Measurements from ENCODE around the gene TSNAXIP1. TPM values are rescaled to one million over a fixed set of nuclear protein-coding genes. Genes with fewer than 3 reads are reported as not detected.

The TSNAXIP1 gene
- total RNA-seq, 2 donors from 2014 or later = 2.1 to 8.0 TPM

DNA sequence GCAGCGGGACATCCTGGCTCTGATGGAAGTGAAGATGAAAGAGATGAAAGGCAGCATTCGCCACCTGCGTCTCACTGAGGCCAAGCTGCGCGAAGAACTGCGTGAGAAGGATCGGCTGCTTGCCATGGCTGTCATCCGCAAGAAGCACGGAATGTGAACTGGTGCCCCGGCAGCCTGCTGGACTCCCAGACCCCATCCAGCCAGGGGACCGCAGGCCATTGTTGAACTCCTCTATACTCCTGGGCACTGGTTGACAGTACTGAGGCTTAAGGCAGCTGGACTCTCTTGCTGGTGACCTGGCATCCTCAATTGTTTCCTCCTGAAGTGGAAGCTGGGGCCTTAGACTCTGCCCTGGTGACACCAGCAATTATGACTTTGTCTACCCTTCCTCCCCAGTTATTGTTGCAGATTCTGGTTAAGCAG lies 36.7 kb downstream of the TSNAXIP1 start:
- H3K36me3 ChIP-seq = no peaks in the 10 kb centered on the region
- no peaks in the 10 kb centered on the region for H3K27me3 ChIP-seq (replicated peaks; ENCODE audit: insufficient read depth)
- peak overlapping the region; percentile 100 for H3K27ac ChIP-seq
- intact Hi-C loops (cut with DNase I) = loop anchor here (5.0 kb wide), 1 partner anchor 181 kb away; the partner anchor contains the start of genes ACD and PARD6A
- TF ChIP-seq, protein P1, sequence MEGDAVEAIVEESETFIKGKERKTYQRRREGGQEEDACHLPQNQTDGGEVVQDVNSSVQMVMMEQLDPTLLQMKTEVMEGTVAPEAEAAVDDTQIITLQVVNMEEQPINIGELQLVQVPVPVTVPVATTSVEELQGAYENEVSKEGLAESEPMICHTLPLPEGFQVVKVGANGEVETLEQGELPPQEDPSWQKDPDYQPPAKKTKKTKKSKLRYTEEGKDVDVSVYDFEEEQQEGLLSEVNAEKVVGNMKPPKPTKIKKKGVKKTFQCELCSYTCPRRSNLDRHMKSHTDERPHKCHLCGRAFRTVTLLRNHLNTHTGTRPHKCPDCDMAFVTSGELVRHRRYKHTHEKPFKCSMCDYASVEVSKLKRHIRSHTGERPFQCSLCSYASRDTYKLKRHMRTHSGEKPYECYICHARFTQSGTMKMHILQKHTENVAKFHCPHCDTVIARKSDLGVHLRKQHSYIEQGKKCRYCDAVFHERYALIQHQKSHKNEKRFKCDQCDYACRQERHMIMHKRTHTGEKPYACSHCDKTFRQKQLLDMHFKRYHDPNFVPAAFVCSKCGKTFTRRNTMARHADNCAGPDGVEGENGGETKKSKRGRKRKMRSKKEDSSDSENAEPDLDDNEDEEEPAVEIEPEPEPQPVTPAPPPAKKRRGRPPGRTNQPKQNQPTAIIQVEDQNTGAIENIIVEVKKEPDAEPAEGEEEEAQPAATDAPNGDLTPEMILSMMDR (IDR thresholded peaks at IDR 0.05) = no peak
- TF ChIP-seq POLR2AphosphoS5 (IDR thresholded peaks at IDR 0.05) (no peak), POLR2A (IDR thresholded peaks at IDR 0.05) (no peak)
- H3K4me1 ChIP-seq (replicated peaks) = peaks cover 15% of the 10 kb centered on the region
- H3K4me3 ChIP-seq = peak overlapping the region; percentile 86 to 91
- 5% methylated on average over 11 of the region's 11 CpGs for WGBS
- H3K9me3 ChIP-seq = no peaks in the 10 kb centered on the region
- no peak for DNase-seq (ENCODE audit: low spot score)

DNA sequence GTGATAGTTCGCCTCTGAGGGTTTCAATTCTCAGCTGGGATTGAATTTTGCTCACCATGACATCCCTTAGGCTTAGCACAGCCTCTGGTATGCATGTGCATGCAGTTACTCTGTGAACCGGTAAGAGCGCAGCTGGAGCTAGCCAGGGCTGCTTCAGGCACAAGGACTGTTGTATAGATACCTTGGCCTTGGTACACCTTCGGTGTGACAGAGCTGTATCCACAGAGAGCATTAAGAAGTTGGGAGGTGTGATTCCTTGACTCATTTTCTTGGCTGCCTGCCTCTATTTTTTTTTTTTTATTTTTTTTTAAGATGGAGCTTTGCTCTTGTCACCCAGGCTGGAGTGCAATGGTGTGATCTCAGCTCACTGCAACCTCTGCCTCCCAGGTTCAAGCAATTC lies 37.8 kb downstream of the TSNAXIP1 start:
- peaks cover 15% of the 10 kb centered on the region for H3K4me1 ChIP-seq (replicated peaks)

GRCh38 chr16:67845291-67846062 lies 38.8 kb downstream of the TSNAXIP1 start:
- peak overlapping the region in 1 of 2 donors; percentile 91 for H3K4me3 ChIP-seq

More for the DNA sequence above, 37.8 kb downstream of the TSNAXIP1 start:
- 62% methylated on average over 4 of the region's 4 CpGs for WGBS
- intact Hi-C loops (cut with DNase I) = loop anchor here (5.0 kb wide), 1 partner anchor 182 kb away; the partner anchor contains the start of genes ACD and PARD6A
- no peak for DNase-seq (ENCODE audit: low spot score)
- Histone ChIP-seq H3K36me3 (no peaks in the 10 kb centered on the region), H3K4me3 (no peak overlapping the region), H3K27ac (no peak overlapping the region), H3K27me3 (replicated peaks; ENCODE audit: insufficient read depth) (no peaks in the 10 kb centered on the region), H3K9me3 (no peaks in the 10 kb centered on the region)
- TF ChIP-seq POLR2AphosphoS5 (IDR thresholded peaks at IDR 0.05) (no peak), POLR2A (IDR thresholded peaks at IDR 0.05) (no peak)
- TF ChIP-seq, protein P1 (IDR thresholded peaks at IDR 0.05) = no peak

GRCh38 chr16:67846063-67846319 lies 39.3 kb downstream of the TSNAXIP1 start:
- H3K4me3 ChIP-seq = peak overlapping the region; percentile 78 to 91
- H3K36me3 ChIP-seq = no peaks in the 10 kb centered on the region
- H3K4me1 ChIP-seq (replicated peaks) = peaks cover 15% of the 10 kb centered on the region
- DNase-seq (ENCODE audit: low spot score) = no peak
- TF ChIP-seq POLR2A (IDR thresholded peaks at IDR 0.05) (no peak), POLR2AphosphoS5 (IDR thresholded peaks at IDR 0.05) (no peak)
- TF ChIP-seq, protein P1 (IDR thresholded peaks at IDR 0.05) = no peak
- peak overlapping the region; percentile 96 to 97 for H3K27ac ChIP-seq
- no peaks in the 10 kb centered on the region for H3K27me3 ChIP-seq (replicated peaks; ENCODE audit: insufficient read depth)
- intact Hi-C loops (cut with DNase I) = loop anchor here (2.0 kb wide), 1 partner anchor 25 kb away; no protein-coding TSS in a partner anchor
- H3K9me3 ChIP-seq = no peaks in the 10 kb centered on the region
- 8% methylated on average over 2 of the region's 2 CpGs for WGBS

More at GRCh38 chr16:67845291-67846062, 38.8 kb downstream of the TSNAXIP1 start:
- peaks cover 15% of the 10 kb centered on the region for H3K4me1 ChIP-seq (replicated peaks)
- H3K36me3 ChIP-seq = no peaks in the 10 kb centered on the region
- TF ChIP-seq POLR2A (IDR thresholded peaks at IDR 0.05) = no peak
- TF ChIP-seq, protein P1 (IDR thresholded peaks at IDR 0.05) = no peak
- no peak for TF ChIP-seq POLR2AphosphoS5 (IDR thresholded peaks at IDR 0.05)
- no peaks in the 10 kb centered on the region for H3K9me3 ChIP-seq
- WGBS = 61% methylated on average over 5 of the region's 5 CpGs
- intact Hi-C loops (cut with DNase I) = loop anchor here (2.0 kb wide), 1 partner anchor 25 kb away; no protein-coding TSS in a partner anchor
- peak overlapping the region; percentile 96 to 97 for H3K27ac ChIP-seq
- DNase-seq (ENCODE audit: low spot score) = no peak
- no peaks in the 10 kb centered on the region for H3K27me3 ChIP-seq (replicated peaks; ENCODE audit: insufficient read depth)
